Ovary (tissue), 9 donors: ENCODE data around the gene CTNNA3. TPM values are rescaled to one million over a fixed set of nuclear protein-coding genes. Genes with fewer than 3 reads are reported as not detected.

Source experiments
- DNase-seq, 5 donors: peaks; one replicate each; pipeline ENCODE4 v3.0.0-alpha.2; 2019 to 2020
- H3K27ac ChIP-seq, 2 donors: fragments of 200-600 bp; one replicate each; pipeline versions ENCODE4 v1.5.1 to v1.8.0; 2019 to 2022
- H3K27me3 ChIP-seq: fragments of 200-600 bp; one replicate; pipeline ENCODE4 v1.8.0; 2022
- H3K36me3 ChIP-seq: fragments of 200-600 bp; sonication (generic); one replicate; pipeline ENCODE4 v1.5.1; 2019
- H3K4me1 ChIP-seq: one replicate; pipeline ENCODE4 v1.8.1; 2013; ENCODE audit warnings: mild to moderate bottlenecking, moderate library complexity; ENCODE audit not compliant: insufficient read depth
- H3K4me3 ChIP-seq: fragments of 200-600 bp; sonication (generic); one replicate; pipeline ENCODE4 v1.5.1; 2017
- H3K9me3 ChIP-seq, 2 donors: fragments of 200-600 bp in 1 of 2; sonication (generic) in 1 of 2; one replicate each; pipeline versions ENCODE4 v1.5.1 to v1.8.1; 2013 to 2019; ENCODE audit warnings: mild to moderate bottlenecking in 1 of 2, moderate library complexity in 1 of 2
- EP300 ChIP-seq: sonication (generic); formaldehyde crosslinking; IDR thresholded peaks from one replicate; pipeline ENCODE4 v1.6.1; 2017; ENCODE audit warnings: antibody characterized with exemption
- POLR2A ChIP-seq: fragments of 450-650 bp; IDR thresholded peaks from one replicate; pipeline ENCODE4 v1.6.1; 2017; ENCODE audit warnings: antibody characterized with exemption, mild to moderate bottlenecking, moderate library complexity
- WGBS, 3 donors: extraction: QIAGEN DNeasy Blood & Tissue Kit in 1 of 3; methylation state at CpG; one replicate each; pipeline versions ENCODE4 v1.1.5 to v1.1.7; 2013 to 2017; 5-methylcytosine and 5-hydroxymethylcytosine counted together
- intact Hi-C, 4 donors: fragments of 100-400 bp; cut with DNase I; formaldehyde crosslinking; loops; one replicate each; pipeline versions ENCODE4 v1.11.0 to v1.15.1; 2022 to 2023
- polyA plus RNA-seq, 2 donors: library from polyadenylated mRNA; stranded (reverse); fragments of 200-250 nt in 1 of 2; fragments of 350-450 nt in 1 of 2; fragmentation: Illumina TruSeq in 1 of 2; extraction: RNeasy Lipid Tissue Mini Kit (QIAGEN cat#74804) in 1 of 2; gene quantifications; one replicate each; pipeline ENCODE4 v1.2.3, GENCODE V29; 2013 to 2014
- total RNA-seq, 7 donors: library from RNA; depleted of rRNA in 2 of 7; stranded (reverse); fragments of >200 nt in 2 of 7; fragmentation: NEBNext Ultra II Directional in 3 of 7; extraction: Animal tissue kit (Norgen Biotek cat#: 25700) in 3 of 7; gene quantifications; one replicate each; pipeline versions ENCODE4 v1.1.0 to v1.2.4, GENCODE V29; 2016 to 2023
- TF ChIP-seq, protein P1 (sequence below), 3 donors: fragments of 450-650 bp in 2 of 3; fragments of 200-600 bp in 1 of 3; IDR thresholded peaks; one replicate each; pipeline versions ENCODE4 v1.5.1 to v1.8.0; 2016 to 2022; ENCODE audit warnings: antibody characterized with exemption in 3 of 3, mild to moderate bottlenecking in 1 of 3
- donor health status: DM: no; HTN: no; CAD: no; lungs with moderate emphysema.
- donor health status: DM: no; HTN: no; CAD: no.
- donor health status: Bipolar disorder and iron deficiency.
- donor health status: DM: yes; HTN: yes; CAD: no.
- donor health status: DM: no; HTN: no; CAD: no.
- donor health status: DM: yes; HTN: yes; CAD: no.

Gene CTNNA3
- total and polyA plus RNA-seq, 9 donors: 1.9 to 9.7 (median 4.0) TPM

DNA sequence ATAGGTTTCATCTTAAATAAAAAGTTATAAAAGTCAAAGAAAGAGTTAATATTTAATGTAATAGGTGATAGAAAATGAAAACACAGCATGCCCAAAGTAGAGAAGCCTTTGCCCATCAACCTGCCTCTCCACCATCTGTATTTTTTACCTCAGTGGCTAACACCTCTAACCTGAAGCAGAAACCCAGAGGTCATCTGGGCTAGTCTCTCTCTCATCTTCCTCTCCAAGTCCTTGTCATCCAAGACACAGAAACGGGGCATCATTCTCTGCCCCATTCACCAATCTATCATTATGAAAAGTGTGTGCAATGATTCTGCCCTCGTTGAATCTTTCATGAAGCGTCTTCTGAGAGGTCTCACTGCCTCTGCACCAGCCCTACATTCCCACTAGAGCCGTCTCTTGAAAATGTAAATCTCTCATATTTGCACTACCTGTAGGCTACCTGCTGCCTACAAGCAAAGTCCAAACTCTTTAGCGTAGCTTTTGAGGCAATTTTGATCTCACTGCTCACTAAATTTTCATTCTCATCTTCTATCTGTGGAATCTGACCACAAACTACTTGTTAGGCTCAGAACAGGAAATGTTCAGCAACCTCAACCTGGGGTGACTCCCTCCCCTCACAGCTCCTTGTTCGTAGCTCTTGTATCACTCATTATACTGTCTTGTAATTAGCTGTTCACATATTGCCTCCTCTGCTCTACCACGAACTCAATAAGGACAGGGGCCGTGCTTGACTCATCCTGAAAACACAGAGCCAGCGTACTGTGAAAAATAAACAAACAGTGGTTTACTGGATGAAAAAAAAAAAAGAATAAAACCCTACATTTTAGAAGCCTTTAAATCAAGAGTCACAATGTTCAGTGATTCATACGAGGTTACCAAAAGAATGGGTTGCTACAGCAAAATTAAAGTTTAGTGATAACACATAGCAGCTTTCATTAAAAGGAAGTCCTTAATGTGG lies 83.1 kb downstream of the CTNNA3 start:
- Histone ChIP-seq H3K27ac (no peak overlapping the region), H3K36me3 (no peaks in the 10 kb centered on the region), H3K9me3 (no peaks in the 10 kb centered on the region), H3K27me3 (no peaks in the 10 kb centered on the region), H3K4me1 (no peaks in the 10 kb centered on the region), H3K4me3 (no peak overlapping the region)
- 70 to 76% (median 73%) methylated on average over 10 of the region's 10 CpGs for WGBS, 3 donors
- intact Hi-C loops: no loop called here
- no peak for DNase-seq
- TF ChIP-seq EP300 (no peak), POLR2A (no peak)
- TF ChIP-seq, protein P1, sequence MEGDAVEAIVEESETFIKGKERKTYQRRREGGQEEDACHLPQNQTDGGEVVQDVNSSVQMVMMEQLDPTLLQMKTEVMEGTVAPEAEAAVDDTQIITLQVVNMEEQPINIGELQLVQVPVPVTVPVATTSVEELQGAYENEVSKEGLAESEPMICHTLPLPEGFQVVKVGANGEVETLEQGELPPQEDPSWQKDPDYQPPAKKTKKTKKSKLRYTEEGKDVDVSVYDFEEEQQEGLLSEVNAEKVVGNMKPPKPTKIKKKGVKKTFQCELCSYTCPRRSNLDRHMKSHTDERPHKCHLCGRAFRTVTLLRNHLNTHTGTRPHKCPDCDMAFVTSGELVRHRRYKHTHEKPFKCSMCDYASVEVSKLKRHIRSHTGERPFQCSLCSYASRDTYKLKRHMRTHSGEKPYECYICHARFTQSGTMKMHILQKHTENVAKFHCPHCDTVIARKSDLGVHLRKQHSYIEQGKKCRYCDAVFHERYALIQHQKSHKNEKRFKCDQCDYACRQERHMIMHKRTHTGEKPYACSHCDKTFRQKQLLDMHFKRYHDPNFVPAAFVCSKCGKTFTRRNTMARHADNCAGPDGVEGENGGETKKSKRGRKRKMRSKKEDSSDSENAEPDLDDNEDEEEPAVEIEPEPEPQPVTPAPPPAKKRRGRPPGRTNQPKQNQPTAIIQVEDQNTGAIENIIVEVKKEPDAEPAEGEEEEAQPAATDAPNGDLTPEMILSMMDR (IDR thresholded peaks at IDR 0.05): no peak

DNA sequence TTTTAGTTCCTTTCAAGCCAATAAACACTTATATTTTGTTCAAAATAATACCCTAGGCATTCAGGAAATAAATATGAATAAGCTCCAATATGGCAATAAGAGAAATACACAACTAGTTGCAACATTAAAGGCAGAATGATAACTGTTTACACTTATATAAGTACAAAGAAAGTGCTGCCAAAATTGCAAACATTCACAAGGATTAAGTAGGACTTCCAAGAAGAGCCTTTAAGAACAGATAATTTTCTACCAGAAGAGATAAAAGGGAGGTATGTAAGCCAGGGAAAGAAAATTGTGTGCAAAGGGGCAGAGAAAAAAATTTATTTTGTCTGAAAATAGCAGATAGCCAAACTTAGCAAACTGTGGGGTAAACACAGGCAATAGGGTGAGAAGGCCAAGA lies 83.8 kb downstream of the CTNNA3 start:
- Histone ChIP-seq H3K9me3 (no peaks in the 10 kb centered on the region), H3K4me3 (no peak overlapping the region), H3K27ac (no peak overlapping the region), H3K36me3 (no peaks in the 10 kb centered on the region), H3K4me1 (no peaks in the 10 kb centered on the region), H3K27me3 (no peaks in the 10 kb centered on the region)
- TF ChIP-seq EP300 (no peak), POLR2A (no peak)
- TF ChIP-seq, protein P1 (IDR thresholded peaks at IDR 0.05): no peak
- intact Hi-C loops: no loop called here
- no peak for DNase-seq

DNA sequence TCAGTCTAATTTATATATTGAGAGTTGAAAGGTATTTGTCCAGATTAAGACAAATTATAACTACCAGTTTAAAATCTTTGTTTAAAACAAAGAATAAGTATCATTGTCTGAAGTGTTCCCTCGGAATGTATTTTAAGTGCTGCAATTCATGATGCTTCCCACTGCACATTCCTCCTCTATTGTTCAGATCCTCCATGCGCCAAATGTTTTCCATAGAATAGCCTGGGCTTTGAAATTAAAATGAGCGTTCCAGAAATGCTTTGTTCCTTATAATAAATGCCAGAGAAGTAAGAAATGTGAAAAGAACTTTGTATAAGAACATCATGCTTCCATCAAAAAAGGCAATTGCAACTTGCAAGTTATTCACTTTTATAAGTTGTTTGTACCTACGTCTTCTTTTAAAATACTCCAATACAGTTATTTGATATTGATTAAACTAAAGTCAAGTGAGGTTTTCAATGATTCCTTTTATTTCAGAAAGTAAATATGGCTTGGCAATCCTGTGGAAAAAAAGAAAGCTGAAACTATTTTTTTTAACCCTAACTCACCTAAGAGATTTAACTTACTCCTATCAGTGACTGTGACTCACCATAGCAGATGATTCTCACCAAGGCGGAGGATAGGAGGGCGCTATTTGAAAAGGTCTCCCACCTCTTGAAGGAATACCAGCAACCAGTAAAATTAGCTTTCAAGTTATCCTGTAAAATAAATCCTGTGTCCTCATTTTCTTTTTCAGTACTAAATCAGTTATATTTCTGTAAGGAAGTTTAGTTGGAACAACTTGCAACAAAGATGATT lies 85.8 kb downstream of the CTNNA3 start:
- no peak for DNase-seq
- Histone ChIP-seq H3K9me3 (no peaks in the 10 kb centered on the region), H3K27ac (no peak overlapping the region), H3K27me3 (no peaks in the 10 kb centered on the region), H3K4me3 (no peak overlapping the region), H3K4me1 (no peaks in the 10 kb centered on the region), H3K36me3 (no peaks in the 10 kb centered on the region)
- TF ChIP-seq EP300 (no peak), POLR2A (no peak)
- TF ChIP-seq, protein P1 (IDR thresholded peaks at IDR 0.05): no peak
- intact Hi-C loops: no loop called here
- WGBS, 3 donors: 84 to 88% (median 86%) methylated on average over 6 of the region's 6 CpGs

DNA sequence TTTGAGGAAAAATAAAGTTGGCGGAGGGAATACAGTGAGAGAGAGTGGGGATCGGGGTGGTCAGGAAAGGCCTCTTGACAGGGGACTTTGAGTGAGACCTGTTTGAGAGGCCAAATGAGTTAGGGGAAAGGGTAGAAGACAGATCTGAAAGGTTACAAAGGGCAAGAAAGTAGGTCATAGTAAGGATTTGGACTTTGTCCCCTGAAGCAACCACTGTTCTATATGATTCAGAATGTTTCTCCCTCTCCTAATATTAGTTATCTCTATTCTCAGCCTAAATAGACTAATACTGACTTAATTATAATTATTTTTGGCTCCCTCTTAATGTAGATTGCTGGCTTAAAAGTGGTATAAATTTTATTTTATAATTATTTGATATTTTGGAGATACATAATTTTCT lies 88.0 kb downstream of the CTNNA3 start:
- intact Hi-C loops: no loop called here
- no peak for TF ChIP-seq EP300
- TF ChIP-seq POLR2A: no peak
- H3K4me3 ChIP-seq: no peak overlapping the region
- no peaks in the 10 kb centered on the region for H3K9me3 ChIP-seq
- H3K27ac ChIP-seq: no peak overlapping the region
- H3K4me1 ChIP-seq: no peaks in the 10 kb centered on the region
- WGBS, 3 donors: 97 to 99% (median 98%) methylated on average over 2 of the region's 2 CpGs
- no peak for DNase-seq
- no peaks in the 10 kb centered on the region for H3K36me3 ChIP-seq
- H3K27me3 ChIP-seq: no peaks in the 10 kb centered on the region
